Fibroblast of mammary gland (primary cell): ENCODE results near the gene GTF2H4.

Source experiments
- DNase-seq: peaks from one replicate; pipeline ENCODE4 v3.0.0-alpha.2; 2010; ENCODE audit warnings: low read depth
- H3K4me3 ChIP-seq: 2 replicates; pipeline ENCODE4 v1.5.1; 2011; ENCODE audit warnings: low read depth, mild to moderate bottlenecking, low read length, moderate library complexity; ENCODE audit not compliant: control insufficient read depth
- CTCF ChIP-seq: conservative IDR thresholded peaks from 2 replicates; pipeline ENCODE4 v1.5.1; 2011; ENCODE audit warnings: low read depth, low read length, inconsistent platforms; ENCODE audit not compliant: control insufficient read depth, insufficient read depth

The GTF2H4 gene

GRCh38 chr6:30948811-30949210 is 40.8 kb downstream of the GTF2H4 start:
- no peak overlapping the region for H3K4me3 ChIP-seq
- TF ChIP-seq CTCF = no peak
- no peak for DNase-seq

- no peak for DNase-seq
- no peak overlapping the region for H3K4me3 ChIP-seq
- TF ChIP-seq CTCF = no peak
Measured at GRCh38 chr6:30951907-30952469, 44.0 kb downstream of the GTF2H4 start.

GRCh38 chr6:30954631-30955366 is 46.8 kb downstream of the GTF2H4 start:
- no peak for DNase-seq
- TF ChIP-seq CTCF = no peak
- peak overlapping the region; percentile 31 for H3K4me3 ChIP-seq

GRCh38 chr6:30955367-30956042 is 47.5 kb downstream of the GTF2H4 start:
- no peak for DNase-seq
- TF ChIP-seq CTCF = no peak
- H3K4me3 ChIP-seq = peak overlapping the region; percentile 31

- no peak overlapping the region for H3K4me3 ChIP-seq
- no peak for TF ChIP-seq CTCF
- DNase-seq = no peak
Measured at GRCh38 chr6:30957716-30958115, 49.7 kb downstream of the GTF2H4 start.

- no peak overlapping the region for H3K4me3 ChIP-seq
- DNase-seq = no peak
- TF ChIP-seq CTCF = no peak
Measured at GRCh38 chr6:30960907-30961673, 53.1 kb downstream of the GTF2H4 start.
